B cell (primary cell): Measurements from ENCODE around the gene PDE4B. TPM values are rescaled to one million over a fixed set of nuclear protein-coding genes. Genes with fewer than 3 reads are reported as not detected.

Experiments used
- ATAC-seq: fragments of 200-7000 bp; cut with Tn5 transposase; one replicate; pipeline ENCODE4 v1.10.0; 2021; ENCODE audit warnings: low read depth, mild to moderate bottlenecking, moderate number of reproducible peaks, moderate library complexity
- CTCF ChIA-PET: fragments of 350-600 bp; sonication (Branson Sonifier 250); formaldehyde crosslinking; loops from one replicate; lab custom pipeline; 2021; ENCODE audit warnings: antibody characterized with exemption, inconsistent platforms; lab: Charles Lee
- POLR2A ChIA-PET: fragments of 350-600 bp; sonication (Branson Sonifier 250); formaldehyde crosslinking; loops from one replicate; lab custom pipeline; 2021; ENCODE audit warnings: antibody characterized with exemption; lab: Charles Lee
- DNase-seq: peaks from one replicate; pipeline ENCODE4 v3.0.0; 2013
- H2AFZ ChIP-seq: 2 replicates; pipeline ENCODE4 v1.6.1; 2012; ENCODE audit warnings: mild to moderate bottlenecking, low read depth, low read length; ENCODE audit not compliant: insufficient read depth, poor library complexity, severe bottlenecking
- H3K27ac ChIP-seq, 2 donors: 1 replicate in 1 of 2; 2 replicates in 1 of 2; pipeline ENCODE4 v1.5.1; 2012 to 2013; ENCODE audit warnings: low read length in 2 of 2, mild to moderate bottlenecking in 2 of 2, moderate library complexity in 1 of 2
- H3K27me3 ChIP-seq, 4 experiments: fragments of 200-600 bp in 1 of 4; sonication (generic) in 1 of 4; replicated peaks in 1 of 4; 1 replicate in 2 of 4; 2 replicates in 2 of 4; pipeline versions ENCODE4 v1.6.1 to v1.7.0; 2013 to 2016; ENCODE audit warnings: low read length in 3 of 4, mild to moderate bottlenecking in 2 of 4, mixed read lengths in 1 of 4, moderate library complexity in 1 of 4; ENCODE audit not compliant: insufficient read depth in 4 of 4, control insufficient read depth in 3 of 4; ENCODE audit errors: control extremely low read depth in 1 of 4
- H3K36me3 ChIP-seq, 2 experiments: replicated peaks in 1 of 2; 1 replicate in 1 of 2; 2 replicates in 1 of 2; pipeline versions ENCODE4 v1.6.1 to v1.7.1; 2013; ENCODE audit warnings: low read length in 1 of 2; ENCODE audit not compliant: insufficient read depth in 2 of 2, control insufficient read depth in 1 of 2; ENCODE audit errors: control extremely low read depth in 1 of 2, extremely low read depth in 1 of 2
- H3K4me1 ChIP-seq, 2 donors: fragments of 200-600 bp in 1 of 2; sonication (generic) in 1 of 2; 1 replicate in 1 of 2; 2 replicates in 1 of 2; pipeline versions ENCODE4 v1.5.1 to v1.6.1; 2013 to 2017; ENCODE audit warnings: low read length in 2 of 2; ENCODE audit not compliant: control insufficient read depth in 2 of 2, insufficient read depth in 2 of 2
- H3K4me2 ChIP-seq: replicated peaks from 2 replicates; pipeline ENCODE3; 2012; ENCODE audit warnings: mild to moderate bottlenecking, low read depth, low read length; ENCODE audit not compliant: poor library complexity, severe bottlenecking
- H3K4me3 ChIP-seq, 5 experiments: fragments of 200-600 bp in 1 of 5; sonication (generic) in 1 of 5; 1 replicate in 3 of 5; 2 replicates in 2 of 5; pipeline versions ENCODE4 v1.5.1 to v1.7.0; 2011 to 2016; ENCODE audit warnings: low read length in 4 of 5, mild to moderate bottlenecking in 4 of 5, low read depth in 2 of 5, control low read depth in 1 of 5, moderate library complexity in 1 of 5; ENCODE audit not compliant: insufficient read depth in 1 of 5; ENCODE audit errors: control extremely low read depth in 1 of 5, extremely low read depth in 1 of 5
- H3K79me2 ChIP-seq: fragments of 200-600 bp; sonication (generic); one replicate; pipeline ENCODE4 v1.6.0; 2016; ENCODE audit warnings: low read length; ENCODE audit not compliant: control insufficient read depth, insufficient read depth
- H3K9ac ChIP-seq: fragments of 200-600 bp; sonication (generic); 2 replicates; pipeline ENCODE4 v1.6.1; 2017; ENCODE audit warnings: mild to moderate bottlenecking, low read length, moderate library complexity
- H3K9me3 ChIP-seq, 3 donors: one replicate each; pipeline versions ENCODE4 v1.6.1 to v1.7.1; 2013; ENCODE audit warnings: low read length in 2 of 3; ENCODE audit not compliant: control insufficient read depth in 2 of 3, insufficient read depth in 1 of 3; ENCODE audit errors: control extremely low read depth in 1 of 3
- H4K20me1 ChIP-seq: 2 replicates; pipeline ENCODE4 v1.6.0; 2012; ENCODE audit warnings: mild to moderate bottlenecking, low read length; ENCODE audit not compliant: insufficient read depth, control insufficient read depth, poor library complexity, severe bottlenecking
- H3K27ac Mint-ChIP-seq: one replicate; pipeline ENCODE4 v1.8.0; 2021; ENCODE audit warnings: mixed read lengths
- H3K27me3 Mint-ChIP-seq: one replicate; pipeline ENCODE4 v1.8.0; 2021; ENCODE audit warnings: mixed read lengths
- H3K4me1 Mint-ChIP-seq: one replicate; pipeline ENCODE4 v1.8.0; 2021; ENCODE audit warnings: mixed read lengths
- H3K4me3 Mint-ChIP-seq: one replicate; pipeline ENCODE4 v1.8.0; 2021; ENCODE audit warnings: mixed read lengths
- H3K9me3 Mint-ChIP-seq: one replicate; pipeline ENCODE4 v1.8.0; 2022; ENCODE audit warnings: mixed read lengths; ENCODE audit not compliant: insufficient read depth
- EZH2 ChIP-seq: IDR thresholded peaks from 2 replicates; pipeline ENCODE4 v1.6.1; 2012; ENCODE audit warnings: borderline replicate concordance, low read depth, mild to moderate bottlenecking, moderate library complexity, low read length; ENCODE audit not compliant: insufficient read depth, poor library complexity, severe bottlenecking
- WGBS: methylation state at CpG from one replicate; pipeline ENCODE4 v1.1.5; 2013; ENCODE audit warnings: missing lambda C conversion rate; ENCODE audit not compliant: insufficient coverage; 5-methylcytosine and 5-hydroxymethylcytosine counted together
- intact Hi-C: fragments of 100-400 bp; cut with micrococcal nuclease; formaldehyde crosslinking; loops from one replicate; pipeline ENCODE4 v1.10.0; 2022
- polyA plus RNA-seq: library from polyadenylated mRNA; depleted of rRNA; stranded (reverse); fragments of >200 nt; gene quantifications from 2 replicates; pipeline ENCODE4 v1.2.3, GENCODE V29; 2012
- total RNA-seq, 2 donors: library from RNA; stranded (reverse); fragments of 120-200 nt in 1 of 2; gene quantifications; 1 replicate in 1 of 2; 2 replicates in 1 of 2; pipeline versions ENCODE4 v1.2.3 to v1.2.4, GENCODE V29; 2013 to 2022
- TF ChIP-seq, protein P1 (sequence below): fragments of 200-600 bp; IDR thresholded peaks from one replicate; pipeline ENCODE4 v1.8.0; 2022; ENCODE audit warnings: antibody characterized with exemption, mild to moderate bottlenecking

PDE4B gene
- total and polyA plus RNA-seq, 2 donors (not counting 1 experiment from before 2014, with no cell fraction given) = 63.7 to 242 TPM

GRCh38 chr1:66296370-66296769 lies 503.7 kb downstream of the PDE4B start:
- Mint-ChIP-seq H3K4me3 (no peak overlapping the region), H3K4me1 (peaks cover 28% of the 10 kb centered on the region), H3K9me3 (no peaks in the 10 kb centered on the region), H3K27ac (no peak overlapping the region), H3K27me3 (no peaks in the 10 kb centered on the region)
- H3K4me2 ChIP-seq = no peak overlapping the region
- TF ChIP-seq, protein P1, sequence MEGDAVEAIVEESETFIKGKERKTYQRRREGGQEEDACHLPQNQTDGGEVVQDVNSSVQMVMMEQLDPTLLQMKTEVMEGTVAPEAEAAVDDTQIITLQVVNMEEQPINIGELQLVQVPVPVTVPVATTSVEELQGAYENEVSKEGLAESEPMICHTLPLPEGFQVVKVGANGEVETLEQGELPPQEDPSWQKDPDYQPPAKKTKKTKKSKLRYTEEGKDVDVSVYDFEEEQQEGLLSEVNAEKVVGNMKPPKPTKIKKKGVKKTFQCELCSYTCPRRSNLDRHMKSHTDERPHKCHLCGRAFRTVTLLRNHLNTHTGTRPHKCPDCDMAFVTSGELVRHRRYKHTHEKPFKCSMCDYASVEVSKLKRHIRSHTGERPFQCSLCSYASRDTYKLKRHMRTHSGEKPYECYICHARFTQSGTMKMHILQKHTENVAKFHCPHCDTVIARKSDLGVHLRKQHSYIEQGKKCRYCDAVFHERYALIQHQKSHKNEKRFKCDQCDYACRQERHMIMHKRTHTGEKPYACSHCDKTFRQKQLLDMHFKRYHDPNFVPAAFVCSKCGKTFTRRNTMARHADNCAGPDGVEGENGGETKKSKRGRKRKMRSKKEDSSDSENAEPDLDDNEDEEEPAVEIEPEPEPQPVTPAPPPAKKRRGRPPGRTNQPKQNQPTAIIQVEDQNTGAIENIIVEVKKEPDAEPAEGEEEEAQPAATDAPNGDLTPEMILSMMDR = no peak
- no peak for TF ChIP-seq EZH2
- CTCF ChIA-PET = no interaction called here
- H3K9ac ChIP-seq = no peak overlapping the region
- DNase-seq (no peak), ATAC-seq (no peak)
- H3K36me3 ChIP-seq = no peaks in the 10 kb centered on the region
- intact Hi-C loops = no loop called here
- POLR2A ChIA-PET = no interaction called here
- H3K27ac ChIP-seq = no peak overlapping the region
- no peaks in the 10 kb centered on the region for H3K9me3 ChIP-seq
- H3K27me3 ChIP-seq = no peaks in the 10 kb centered on the region
- H3K79me2 ChIP-seq = peaks cover 3% of the 10 kb centered on the region
- peaks cover 18 to 25% of the 10 kb centered on the region in 2 donors for H3K4me1 ChIP-seq
- no CpG with 5 or more reads among the region's 1 CpG for WGBS
- H2AFZ ChIP-seq = no peak overlapping the region
- H4K20me1 ChIP-seq = no peaks in the 10 kb centered on the region
- no peak overlapping the region for H3K4me3 ChIP-seq

DNA sequence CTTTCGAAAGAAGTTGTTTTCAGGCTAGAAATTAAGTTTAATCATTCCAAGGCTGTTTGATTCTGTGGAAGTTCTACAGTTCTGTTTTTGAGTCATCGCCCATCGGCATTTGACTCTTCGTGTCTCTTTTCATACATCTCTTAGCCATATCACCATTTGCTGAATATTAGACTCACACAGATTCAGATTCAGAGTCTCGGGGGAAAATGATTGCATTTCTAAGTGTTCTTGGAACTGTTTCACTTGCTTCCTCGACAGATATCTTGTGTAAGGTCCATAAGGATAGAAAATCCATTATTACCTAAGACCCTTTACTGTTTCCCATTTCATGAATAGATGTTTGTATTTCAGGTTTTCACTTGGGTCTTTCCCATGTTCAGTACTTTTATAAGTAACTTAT lies 504.3 kb downstream of the PDE4B start:
- intact Hi-C loops = no loop called here
- peaks cover 25% of the 10 kb centered on the region for H3K4me1 Mint-ChIP-seq
- no peaks in the 10 kb centered on the region for H3K9me3 Mint-ChIP-seq
- H3K9me3 ChIP-seq = no peaks in the 10 kb centered on the region
- ChIA-PET CTCF (no interaction called here), POLR2A (no interaction called here)
- H3K27me3 Mint-ChIP-seq = no peaks in the 10 kb centered on the region
- peaks cover 3% of the 10 kb centered on the region for H3K79me2 ChIP-seq
- H3K27ac ChIP-seq = no peak overlapping the region
- peaks cover 14 to 28% of the 10 kb centered on the region in 2 donors for H3K4me1 ChIP-seq
- H3K4me2 ChIP-seq = no peak overlapping the region
- H2AFZ ChIP-seq = no peak overlapping the region
- TF ChIP-seq, protein P1 = no peak
- no peak for TF ChIP-seq EZH2
- no CpG with 5 or more reads among the region's 6 CpGs for WGBS
- no peaks in the 10 kb centered on the region for H3K36me3 ChIP-seq
- H4K20me1 ChIP-seq = no peaks in the 10 kb centered on the region
- no peaks in the 10 kb centered on the region for H3K27me3 ChIP-seq
- ATAC-seq (no peak), DNase-seq (no peak)
- H3K27ac Mint-ChIP-seq = no peak overlapping the region
- H3K9ac ChIP-seq = no peak overlapping the region
- no peak overlapping the region for H3K4me3 ChIP-seq
- H3K4me3 Mint-ChIP-seq = no peak overlapping the region
